Esophagus muscularis mucosa (tissue), 4 donors: ENCODE measurements around the gene TSR1. TPM values are rescaled to one million over a fixed set of nuclear protein-coding genes. Genes with fewer than 3 reads are reported as not detected.
A peak's percentile ranks its signal among the peaks of the same experiment; 100 is the strongest.

Experiments used
- DNase-seq: peaks from one replicate; pipeline ENCODE4 v3.0.0-alpha.2; 2017; ENCODE audit errors: extremely low spot score
- H3K27ac ChIP-seq, 4 donors: fragments of 200-600 bp; sonication (generic); replicated peaks in 1 of 4; 1 replicate in 3 of 4; 2 replicates in 1 of 4; pipeline ENCODE4 v1.5.1; 2016 to 2019; ENCODE audit warnings: mild to moderate bottlenecking in 1 of 4
- H3K27me3 ChIP-seq, 4 donors: fragments of 200-600 bp; sonication (generic); one replicate each; pipeline versions ENCODE4 v1.5.1 to v1.6.0; 2016 to 2019
- H3K36me3 ChIP-seq, 4 donors: fragments of 200-600 bp; sonication (generic); one replicate each; pipeline ENCODE4 v1.5.1; 2016 to 2019
- H3K4me1 ChIP-seq, 4 donors: fragments of 200-600 bp; sonication (generic); one replicate each; pipeline ENCODE4 v1.5.1; 2016 to 2019
- H3K4me3 ChIP-seq, 4 donors: fragments of 200-600 bp; sonication (generic); 1 replicate in 2 of 4; 2 replicates in 2 of 4; pipeline ENCODE4 v1.5.1; 2016 to 2019; ENCODE audit warnings: mild to moderate bottlenecking in 4 of 4, moderate library complexity in 1 of 4
- H3K9me3 ChIP-seq, 4 donors: fragments of 200-600 bp; sonication (generic); 1 replicate in 3 of 4; 2 replicates in 1 of 4; pipeline ENCODE4 v1.5.1; 2016 to 2019
- CTCF ChIP-seq, 3 experiments: fragments of 200-600 bp in 2 of 3; fragments of 450-650 bp in 1 of 3; sonication (generic) in 2 of 3; IDR thresholded peaks; one replicate each; pipeline ENCODE4 v1.5.1; 2017 to 2019; ENCODE audit warnings: antibody characterized with exemption in 3 of 3, mild to moderate bottlenecking in 2 of 3, moderate library complexity in 1 of 3
- EP300 ChIP-seq: sonication (generic); formaldehyde crosslinking; IDR thresholded peaks from one replicate; pipeline ENCODE4 v1.6.1; 2017; ENCODE audit warnings: antibody characterized with exemption
- POLR2A ChIP-seq: fragments of 450-650 bp; IDR thresholded peaks from one replicate; pipeline ENCODE4 v1.6.1; 2017; ENCODE audit warnings: antibody characterized with exemption, moderate library complexity, mild to moderate bottlenecking, low read depth
- POLR2AphosphoS5 ChIP-seq, 2 donors: sonication (generic); formaldehyde crosslinking; IDR thresholded peaks; one replicate each; pipeline ENCODE4 v1.6.1; 2017; ENCODE audit warnings: antibody characterized with exemption in 2 of 2
- WGBS: methylation state at CpG from one replicate; pipeline ENCODE4 v1.1.5; 2018; 5-methylcytosine and 5-hydroxymethylcytosine counted together
- intact Hi-C: fragments of 100-400 bp; cut with DNase I; formaldehyde crosslinking; loops from one replicate; pipeline ENCODE4 v1.15.1; 2023
- small RNA-seq, 3 donors: library from RNA; depleted of rRNA; stranded (forward); fragments of <200 nt; gene quantifications; one replicate each; pipeline ENCODE3, GENCODE V24; 2016
- total RNA-seq, 4 donors: library from RNA; depleted of rRNA; stranded (reverse); fragments of >200 nt; gene quantifications; one replicate each; pipeline versions ENCODE4 v1.1.0 to v1.2.1, GENCODE V29; 2016

The TSR1 gene
- total RNA-seq, 4 donors from 2014 or later: 49.0 to 57.2 (median 55.1) TPM

GRCh38 chr17:2279707-2280106 is 56.5 kb downstream of the TSR1 start:
- no peak overlapping the region for H3K4me3 ChIP-seq
- H3K27me3 ChIP-seq: no peaks in the 10 kb centered on the region
- H3K4me1 ChIP-seq: peaks cover 0 to 22% (median 18%) of the 10 kb centered on the region in 4 donors
- no peak overlapping the region for H3K27ac ChIP-seq
- no peaks in the 10 kb centered on the region for H3K9me3 ChIP-seq
- TF ChIP-seq POLR2A (no peak), POLR2AphosphoS5 (IDR thresholded peaks at IDR 0.05) (no peak), EP300 (no peak), CTCF (IDR thresholded peaks at IDR 0.05) (no peak)
- WGBS: 90% methylated on average over 9 of the region's 9 CpGs
- peaks cover 46 to 77% (median 68%) of the 10 kb centered on the region in 4 donors for H3K36me3 ChIP-seq
- DNase-seq: no peak
- intact Hi-C loops: loop anchor here (5.0 kb wide), 1 partner anchor 32 kb away; no protein-coding TSS in a partner anchor

DNA sequence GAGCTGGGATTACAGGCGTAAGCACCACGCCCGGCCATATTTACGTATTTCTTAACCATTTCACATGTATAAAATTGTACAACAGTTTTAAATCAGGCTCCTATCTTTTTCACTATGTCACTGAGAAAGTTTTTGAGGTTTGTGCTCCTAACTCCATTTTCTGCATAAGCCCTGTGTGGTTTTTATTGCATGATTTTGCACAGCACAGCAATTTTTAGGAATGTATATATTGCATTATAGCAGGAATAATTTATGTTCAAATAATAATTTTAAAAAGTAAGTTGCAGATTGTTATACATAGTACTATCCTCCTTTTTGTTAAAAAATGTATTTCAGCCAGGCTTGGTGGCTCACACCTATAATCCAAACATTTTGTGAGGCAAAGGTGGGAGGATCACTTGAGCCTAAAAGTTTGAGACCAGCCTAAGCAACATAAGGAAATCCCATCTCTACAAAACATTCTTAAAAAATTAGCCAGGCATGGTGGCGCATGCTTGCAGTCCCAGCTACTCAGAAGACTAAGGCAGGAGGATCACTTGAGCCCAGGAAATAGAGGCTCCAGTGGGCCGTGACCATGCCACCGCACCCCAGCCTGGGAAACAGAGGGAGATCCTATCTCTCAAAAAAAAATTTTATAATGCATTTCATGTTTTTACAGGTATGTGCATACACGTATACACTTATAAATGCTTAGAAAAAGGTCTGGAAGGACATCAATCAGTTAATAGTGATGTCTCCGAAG is 58.7 kb downstream of the TSR1 start:
- peaks cover 0 to 22% (median 19%) of the 10 kb centered on the region in 4 donors for H3K4me1 ChIP-seq
- peaks cover 44 to 77% (median 60%) of the 10 kb centered on the region in 4 donors for H3K36me3 ChIP-seq
- no peak for TF ChIP-seq CTCF (IDR thresholded peaks at IDR 0.05)
- TF ChIP-seq POLR2AphosphoS5 (IDR thresholded peaks at IDR 0.05): no peak
- TF ChIP-seq POLR2A: no peak
- TF ChIP-seq EP300: no peak
- 94% methylated on average over 9 of the region's 9 CpGs for WGBS
- no peaks in the 10 kb centered on the region for H3K27me3 ChIP-seq
- H3K4me3 ChIP-seq: no peak overlapping the region
- intact Hi-C loops: no loop called here
- H3K9me3 ChIP-seq: no peaks in the 10 kb centered on the region
- H3K27ac ChIP-seq: no peak overlapping the region
- no peak for DNase-seq

DNA sequence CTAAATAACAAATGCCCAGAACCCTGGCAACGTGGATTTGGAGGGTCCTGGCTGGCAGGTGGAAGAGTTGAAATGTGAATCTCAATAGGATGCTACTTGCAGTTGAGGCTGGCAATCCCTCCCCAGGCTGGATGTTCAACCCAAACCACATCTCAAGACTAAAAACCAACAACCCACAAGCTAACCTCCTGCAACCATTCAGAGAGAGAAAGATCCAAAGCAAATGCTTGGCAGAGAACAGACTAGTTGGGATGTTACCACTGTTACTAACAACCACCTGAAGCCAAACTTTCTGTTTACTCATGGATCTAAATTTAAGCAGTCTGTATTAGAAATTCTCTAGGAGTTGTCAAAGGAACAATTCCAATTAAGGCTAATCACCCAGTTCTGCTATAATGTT is 60.5 kb downstream of the TSR1 start:
- intact Hi-C loops: no loop called here
- peaks cover 0 to 30% (median 24%) of the 10 kb centered on the region in 4 donors for H3K4me1 ChIP-seq
- no peaks in the 10 kb centered on the region for H3K27me3 ChIP-seq
- TF ChIP-seq POLR2A: no peak
- TF ChIP-seq EP300: no peak
- no peak for TF ChIP-seq CTCF (IDR thresholded peaks at IDR 0.05)
- no peak for TF ChIP-seq POLR2AphosphoS5 (IDR thresholded peaks at IDR 0.05)
- no peak overlapping the region for H3K4me3 ChIP-seq
- WGBS: 79% methylated on average over 1 of the region's 1 CpG
- peak overlapping the region in 3 of 4 donors; percentile 19 to 55 (median 48) for H3K27ac ChIP-seq
- H3K9me3 ChIP-seq: no peaks in the 10 kb centered on the region
- peaks cover 29 to 59% (median 43%) of the 10 kb centered on the region in 4 donors for H3K36me3 ChIP-seq
- DNase-seq: no peak

GRCh38 chr17:2274414-2274813 is 61.8 kb downstream of the TSR1 start:
- H3K36me3 ChIP-seq: peaks cover 19 to 59% (median 37%) of the 10 kb centered on the region in 4 donors

More at GRCh38 chr17:2274414-2274813, 61.8 kb downstream of the TSR1 start:
- WGBS: 80% methylated on average over 2 of the region's 2 CpGs
- Histone ChIP-seq H3K27me3 (no peaks in the 10 kb centered on the region), H3K9me3 (no peaks in the 10 kb centered on the region), H3K4me1 (peaks cover 0 to 36% (median 29%) of the 10 kb centered on the region in 4 donors), H3K27ac (no peak overlapping the region), H3K4me3 (no peak overlapping the region)
- no peak for DNase-seq
- TF ChIP-seq POLR2A: no peak
- no peak for TF ChIP-seq EP300
- no peak for TF ChIP-seq POLR2AphosphoS5 (IDR thresholded peaks at IDR 0.05)
- TF ChIP-seq CTCF (IDR thresholded peaks at IDR 0.05): no peak
- intact Hi-C loops: no loop called here

Small RNA genes within 50 kb of the gene (small RNA-seq; reads per million reads assigned to genes)
- gene AC006435.3: 0 reads per million in 3 donors
- 2,260 to 3,312 (median 2,871) reads per million in 3 donors for gene SNORD91A
- 373 to 437 (median 411) reads per million in 3 donors for gene SNORD91B

Other genes with a start within 250 kb of the TSR1 start
- 10 to 100 TPM; 38.2 to 67.7 (median 47.7) TPM for gene SMG6, start 32.7 kb downstream of the TSR1 start, total RNA-seq
- gene SRR, start 32.5 kb downstream of the TSR1 start, total RNA-seq: 10 to 100 TPM; 14.4 to 19.6 (median 15.5) TPM
- gene SGSM2, start 1.0 kb upstream of the TSR1 start, total RNA-seq: 10 to 100 TPM; 32.0 to 72.2 (median 37.8) TPM
- gene MNT, start 64.6 kb upstream of the TSR1 start, total RNA-seq: 10 to 100 TPM; 10.8 to 17.4 (median 13.8) TPM
- gene METTL16, start 175.4 kb upstream of the TSR1 start, total RNA-seq: 10 to 100 TPM; 18.9 to 28.8 (median 24.5) TPM